Transverse colon (tissue), 4 donors: ENCODE data around the gene DQX1. TPM values are rescaled to one million over a fixed set of nuclear protein-coding genes. Genes with fewer than 3 reads are reported as not detected.

Experiments used
- DNase-seq: peaks from one replicate; pipeline ENCODE4 v3.0.0-alpha.2; 2019
- H3K27ac ChIP-seq, 4 donors: fragments of 200-600 bp; sonication (generic); 2 replicates each; pipeline ENCODE4 v1.5.1; 2016 to 2018; ENCODE audit warnings: inconsistent platforms in 4 of 4
- H3K27me3 ChIP-seq: fragments of 200-600 bp; sonication (generic); 2 replicates; pipeline ENCODE4 v1.5.1; 2017; ENCODE audit warnings: inconsistent platforms
- H3K36me3 ChIP-seq, 4 donors: fragments of 200-600 bp; sonication (generic); 2 replicates each; pipeline ENCODE4 v1.5.1; 2017 to 2019; ENCODE audit warnings: inconsistent platforms in 4 of 4
- H3K4me1 ChIP-seq, 4 donors: fragments of 200-600 bp; sonication (generic); 2 replicates each; pipeline ENCODE4 v1.5.1; 2017 to 2020; ENCODE audit warnings: inconsistent platforms in 4 of 4
- H3K4me3 ChIP-seq, 4 donors: fragments of 200-600 bp; sonication (generic); 1 replicate in 1 of 4; 2 replicates in 3 of 4; pipeline versions ENCODE4 v1.5.1 to v1.6.1; 2017 to 2019; ENCODE audit warnings: inconsistent platforms in 4 of 4
- H3K9me3 ChIP-seq, 2 donors: fragments of 200-600 bp; sonication (generic); 2 replicates each; pipeline ENCODE4 v1.5.1; 2017 to 2019; ENCODE audit warnings: inconsistent platforms in 2 of 2
- CTCF ChIP-seq, 5 experiments: fragments of 200-600 bp in 3 of 5; fragments of 450-650 bp in 2 of 5; sonication (generic) in 3 of 5; IDR thresholded peaks; 1 replicate in 2 of 5; 2 replicates in 3 of 5; pipeline ENCODE4 v1.5.1; 2016 to 2017; ENCODE audit warnings: antibody characterized with exemption in 5 of 5, inconsistent platforms in 3 of 5, mild to moderate bottlenecking in 2 of 5, moderate library complexity in 1 of 5
- EP300 ChIP-seq: sonication (generic); formaldehyde crosslinking; IDR thresholded peaks from one replicate; pipeline ENCODE4 v1.6.1; 2017; ENCODE audit warnings: antibody characterized with exemption, low read depth
- POLR2A ChIP-seq: fragments of 450-650 bp; IDR thresholded peaks from one replicate; pipeline ENCODE4 v1.6.1; 2016; ENCODE audit warnings: antibody characterized with exemption, mild to moderate bottlenecking, moderate library complexity
- POLR2AphosphoS5 ChIP-seq, 3 donors: sonication (generic); formaldehyde crosslinking; IDR thresholded peaks; one replicate each; pipeline ENCODE4 v1.6.1; 2016; ENCODE audit warnings: antibody characterized with exemption in 3 of 3
- WGBS, 2 donors: methylation state at CpG; one replicate each; pipeline ENCODE4 v1.1.5; 2018; ENCODE audit warnings: low coverage in 1 of 2; 5-methylcytosine and 5-hydroxymethylcytosine counted together
- in situ Hi-C, 4 donors: fragments of 200-750 bp; cut with MboI; loops; one replicate each; pipeline versions ENCODE4 v1.15.0 to v1.15.1; 2017; ENCODE audit warnings: low sequenced_read_pairs in 3 of 4, low pct_ligation_motif_present in 1 of 4, low pct_unique_long_range_greater_than_20kb in 1 of 4
- intact Hi-C: fragments of 100-400 bp; cut with DNase I; formaldehyde crosslinking; loops from one replicate; pipeline ENCODE4 v1.15.1; 2023; ENCODE audit warnings: low total_unique reads
- total RNA-seq, 4 donors: library from RNA; depleted of rRNA; stranded (reverse); fragments of >200 nt; gene quantifications; one replicate each; pipeline ENCODE4 v1.1.0, GENCODE V29; 2016

Gene DQX1
- total RNA-seq, 4 donors from 2014 or later, result 32.4 to 194 (median 53.1) TPM

- in situ Hi-C loops (no loop called here), intact Hi-C loops (no loop called here)
- Histone ChIP-seq H3K27ac (no peak overlapping the region), H3K4me1 (peaks cover 14 to 24% (median 19%) of the 10 kb centered on the region in 4 donors), H3K4me3 (no peak overlapping the region), H3K27me3 (no peaks in the 10 kb centered on the region), H3K9me3 (no peaks in the 10 kb centered on the region), H3K36me3 (peaks cover 0 to 19% (median 8%) of the 10 kb centered on the region in 4 donors)
- 94 to 100% methylated on average over 4 to 11 of the region's 11 CpGs for WGBS, 2 donors
- no peak for DNase-seq
- TF ChIP-seq POLR2A, result no peak
- no peak for TF ChIP-seq EP300
- TF ChIP-seq POLR2AphosphoS5 (IDR thresholded peaks at IDR 0.05), result no peak
- no peak for TF ChIP-seq CTCF (IDR thresholded peaks at IDR 0.05)
Measured at GRCh38 chr2:74526649-74527230, 709 bp upstream of the DQX1 start.

DNA sequence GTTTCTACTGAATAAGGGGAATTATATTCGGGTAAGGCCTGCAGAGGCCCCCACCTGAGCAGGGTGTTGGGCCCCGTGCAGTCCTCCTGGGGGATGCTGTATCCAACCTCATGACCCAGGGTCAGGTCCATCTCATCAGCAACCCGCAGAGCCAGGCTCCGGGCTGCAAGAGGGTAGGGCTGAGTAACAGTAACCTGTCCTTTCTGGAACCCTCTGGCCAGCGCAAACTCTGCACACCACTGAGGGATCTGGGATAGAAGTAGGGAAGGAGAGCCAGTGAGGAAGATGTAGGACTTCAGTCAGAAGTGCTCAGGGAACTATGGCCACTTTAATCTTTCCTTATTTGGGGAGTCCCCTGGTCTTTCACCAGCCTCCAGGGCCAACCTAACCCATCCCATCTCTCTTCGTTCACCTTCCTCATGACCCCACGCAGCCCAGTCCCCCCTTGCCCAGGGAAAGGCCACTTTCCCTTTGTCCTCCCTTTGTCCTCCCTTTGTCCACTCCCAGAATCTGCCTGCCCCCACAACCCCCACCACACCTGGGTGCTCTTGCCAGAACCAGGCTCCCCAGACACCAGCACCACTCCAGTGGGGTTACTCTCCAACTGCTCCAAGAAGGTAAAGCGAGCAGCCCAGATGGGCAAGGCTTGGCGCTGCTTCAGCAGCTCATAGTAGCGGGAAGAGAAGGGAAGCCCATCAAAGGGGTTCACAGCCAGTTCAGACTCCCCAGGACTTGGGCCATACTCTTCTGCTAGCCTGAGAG is 895 bp downstream of the DQX1 start:
- Histone ChIP-seq H3K27me3 (peaks cover 10% of the 10 kb centered on the region), H3K4me3 (peak overlapping the region in 3 of 4 donors; percentile 3 to 32 (median 6)), H3K4me1 (peaks cover 9 to 12% (median 10%) of the 10 kb centered on the region in 4 donors), H3K9me3 (no peaks in the 10 kb centered on the region), H3K36me3 (peaks cover 0 to 19% (median 8%) of the 10 kb centered on the region in 4 donors), H3K27ac (peak overlapping the region in 3 of 4 donors; percentile 31 to 66 (median 60))
- DNase-seq, result no peak
- intact Hi-C loops (no loop called here), in situ Hi-C loops (no loop called here)
- WGBS, 2 donors, result 93 to 95% methylated on average over 3 to 9 of the region's 10 CpGs
- TF ChIP-seq CTCF (IDR thresholded peaks at IDR 0.05) (no peak), POLR2AphosphoS5 (IDR thresholded peaks at IDR 0.05) (no peak), POLR2A (no peak), EP300 (no peak)

DNA sequence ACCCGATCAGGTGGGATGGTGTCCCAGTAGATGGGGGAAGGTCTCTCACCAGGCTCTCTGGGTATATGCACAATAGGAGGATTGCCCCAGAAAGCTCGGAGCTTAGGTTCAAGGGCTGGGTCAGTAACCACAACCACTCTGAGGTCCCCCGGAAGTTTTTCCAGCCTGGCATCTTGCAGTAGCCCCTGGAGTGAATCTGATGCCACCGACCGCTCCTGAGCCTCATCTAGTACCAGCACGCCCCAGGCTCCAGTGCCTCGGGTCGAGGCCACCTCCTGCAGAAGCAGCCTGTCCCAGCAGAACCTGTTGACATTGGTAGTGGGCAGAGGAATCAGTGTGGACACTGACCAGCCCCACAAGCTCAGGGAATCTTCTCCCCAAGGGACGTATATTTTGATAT is 2.0 kb downstream of the DQX1 start:
- H3K27ac ChIP-seq, result no peak overlapping the region
- peaks cover 22% of the 10 kb centered on the region for H3K27me3 ChIP-seq
- DNase-seq, result no peak
- WGBS, 2 donors, result 90 to 92% methylated on average over 2 to 9 of the region's 9 CpGs
- no peak overlapping the region for H3K4me3 ChIP-seq
- in situ Hi-C loops, result no loop called here
- peaks cover 0 to 19% (median 8%) of the 10 kb centered on the region in 4 donors for H3K36me3 ChIP-seq
- no peaks in the 10 kb centered on the region for H3K9me3 ChIP-seq
- H3K4me1 ChIP-seq, result peaks cover 9 to 12% (median 10%) of the 10 kb centered on the region in 4 donors
- TF ChIP-seq CTCF (IDR thresholded peaks at IDR 0.05) (no peak), POLR2AphosphoS5 (IDR thresholded peaks at IDR 0.05) (no peak), POLR2A (no peak), EP300 (no peak)
- intact Hi-C loops, result no loop called here

DNA sequence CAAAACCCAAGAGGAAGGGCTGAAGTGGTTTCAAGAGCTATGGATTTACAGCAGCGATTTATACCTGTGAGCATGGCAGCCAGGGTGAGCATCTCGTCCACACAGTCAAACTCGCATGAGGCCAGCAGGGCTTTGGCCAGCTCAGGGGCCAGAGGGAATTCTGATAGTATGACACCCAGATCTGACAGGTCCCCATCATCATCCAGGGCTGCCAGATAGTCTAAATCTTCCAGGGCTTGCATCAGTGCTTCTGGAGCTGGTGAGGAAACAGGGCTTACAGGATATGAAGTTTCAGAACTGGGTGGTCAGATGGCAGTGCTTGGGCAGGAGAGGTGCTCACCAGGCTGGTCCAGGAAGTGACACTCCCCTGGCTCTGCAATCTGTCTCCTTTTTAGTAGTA is 3.5 kb downstream of the DQX1 start:
- WGBS, 2 donors, result 70% methylated on average over 3 of the region's 3 CpGs; no CpG with 5 or more reads in 1 of the 2 donors
- Histone ChIP-seq H3K4me1 (no peaks in the 10 kb centered on the region), H3K27ac (no peak overlapping the region), H3K4me3 (no peak overlapping the region), H3K27me3 (peaks cover 37% of the 10 kb centered on the region), H3K9me3 (no peaks in the 10 kb centered on the region), H3K36me3 (peaks cover 0 to 15% (median 7%) of the 10 kb centered on the region in 4 donors)
- DNase-seq, result no peak
- intact Hi-C loops, result no loop called here
- in situ Hi-C loops, result no loop called here
- TF ChIP-seq POLR2AphosphoS5 (IDR thresholded peaks at IDR 0.05) (no peak), EP300 (no peak), POLR2A (no peak), CTCF (IDR thresholded peaks at IDR 0.05) (no peak)
